ENCODE data around the gene ZFP92.

- TF ChIP-seq TAF1 (IDR thresholded peaks at IDR 0.05; ENCODE audit: borderline replicate concordance, low read depth, low read length) (no peak), POLR2A (IDR thresholded peaks at IDR 0.05; ENCODE audit: low read depth, low read length) (no peak), POLR2AphosphoS5 (IDR thresholded peaks at IDR 0.05; ENCODE audit: low read depth, low read length) (no peak)
Observed at GRCh38 chrX:153445856-153446635, 34.8 kb downstream of the ZFP92 start, which contains the start of gene TREX2.
